Mesothelial cell of epicardium (in vitro differentiated cells): Measurements from ENCODE around the gene DNAI2. TPM values are rescaled to one million over a fixed set of nuclear protein-coding genes. Genes with fewer than 3 reads are reported as not detected.

Experiments
- DNase-seq, 2 experiments: peaks; one replicate each; pipeline ENCODE4 v3.0.0; 2021; ENCODE audit warnings: low spot score in 2 of 2; ENCODE audit not compliant: unreplicated experiment in 2 of 2
- H3K27ac Mint-ChIP-seq: 2 replicates; pipeline ENCODE4 v1.8.0; 2021; ENCODE audit warnings: mixed read lengths
- H3K27me3 Mint-ChIP-seq: 2 replicates; pipeline ENCODE4 v1.8.0; 2021; ENCODE audit warnings: low read depth, mixed read lengths
- H3K36me3 Mint-ChIP-seq: 2 replicates; pipeline ENCODE4 v1.8.0; 2021; ENCODE audit warnings: mixed read lengths
- H3K4me1 Mint-ChIP-seq: 2 replicates; pipeline ENCODE4 v1.8.0; 2021; ENCODE audit warnings: mixed read lengths
- H3K4me3 Mint-ChIP-seq: 2 replicates; pipeline ENCODE4 v1.8.0; 2021; ENCODE audit warnings: mild to moderate bottlenecking, moderate library complexity, mixed read lengths
- H3K9me3 Mint-ChIP-seq: 2 replicates; pipeline ENCODE4 v1.8.0; 2021; ENCODE audit warnings: mixed read lengths
- total RNA-seq: library from RNA; stranded (reverse); gene quantifications from 3 replicates; pipeline ENCODE4 v1.2.1, GENCODE V29; 2021
- TF ChIP-seq, protein P1 (sequence below): fragments of 200-600 bp; sonication (generic); IDR thresholded peaks from one replicate; pipeline ENCODE4 v1.5.0; 2021; ENCODE audit warnings: antibody characterized with exemption; ENCODE audit not compliant: unreplicated experiment

Gene DNAI2
- total RNA-seq, 1 donor from 2014 or later: not detected

DNA sequence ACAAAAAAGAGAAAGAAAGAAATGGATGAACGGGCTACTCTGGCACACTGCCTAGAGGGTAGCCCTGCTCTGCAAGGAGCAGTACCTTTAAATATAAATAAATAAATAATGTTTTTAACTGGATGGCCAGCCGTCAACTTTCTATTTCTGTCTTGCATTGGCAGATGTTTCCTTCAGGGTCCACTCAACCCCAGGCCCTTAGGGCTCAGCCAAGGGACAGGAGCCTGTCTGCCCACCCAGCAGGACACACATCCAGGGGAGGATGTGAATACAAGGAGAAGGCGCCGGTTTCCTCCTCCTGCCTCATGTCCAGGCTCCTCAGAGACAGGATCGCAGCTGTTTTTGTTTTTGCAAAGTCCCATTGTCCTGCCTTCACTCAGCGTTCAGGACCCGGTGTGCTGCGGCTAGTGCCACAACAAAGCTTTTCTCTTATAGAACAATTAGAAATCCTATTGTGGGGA lies 38.1 kb upstream of the DNAI2 start:
- H3K27ac Mint-ChIP-seq: no peak overlapping the region
- no peaks in the 10 kb centered on the region for H3K9me3 Mint-ChIP-seq
- no peaks in the 10 kb centered on the region for H3K36me3 Mint-ChIP-seq
- H3K27me3 Mint-ChIP-seq: peaks cover 3% of the 10 kb centered on the region
- peaks cover 8% of the 10 kb centered on the region for H3K4me1 Mint-ChIP-seq
- no peak for DNase-seq
- H3K4me3 Mint-ChIP-seq: no peak overlapping the region
- TF ChIP-seq, protein P1, sequence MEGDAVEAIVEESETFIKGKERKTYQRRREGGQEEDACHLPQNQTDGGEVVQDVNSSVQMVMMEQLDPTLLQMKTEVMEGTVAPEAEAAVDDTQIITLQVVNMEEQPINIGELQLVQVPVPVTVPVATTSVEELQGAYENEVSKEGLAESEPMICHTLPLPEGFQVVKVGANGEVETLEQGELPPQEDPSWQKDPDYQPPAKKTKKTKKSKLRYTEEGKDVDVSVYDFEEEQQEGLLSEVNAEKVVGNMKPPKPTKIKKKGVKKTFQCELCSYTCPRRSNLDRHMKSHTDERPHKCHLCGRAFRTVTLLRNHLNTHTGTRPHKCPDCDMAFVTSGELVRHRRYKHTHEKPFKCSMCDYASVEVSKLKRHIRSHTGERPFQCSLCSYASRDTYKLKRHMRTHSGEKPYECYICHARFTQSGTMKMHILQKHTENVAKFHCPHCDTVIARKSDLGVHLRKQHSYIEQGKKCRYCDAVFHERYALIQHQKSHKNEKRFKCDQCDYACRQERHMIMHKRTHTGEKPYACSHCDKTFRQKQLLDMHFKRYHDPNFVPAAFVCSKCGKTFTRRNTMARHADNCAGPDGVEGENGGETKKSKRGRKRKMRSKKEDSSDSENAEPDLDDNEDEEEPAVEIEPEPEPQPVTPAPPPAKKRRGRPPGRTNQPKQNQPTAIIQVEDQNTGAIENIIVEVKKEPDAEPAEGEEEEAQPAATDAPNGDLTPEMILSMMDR: no peak

DNA sequence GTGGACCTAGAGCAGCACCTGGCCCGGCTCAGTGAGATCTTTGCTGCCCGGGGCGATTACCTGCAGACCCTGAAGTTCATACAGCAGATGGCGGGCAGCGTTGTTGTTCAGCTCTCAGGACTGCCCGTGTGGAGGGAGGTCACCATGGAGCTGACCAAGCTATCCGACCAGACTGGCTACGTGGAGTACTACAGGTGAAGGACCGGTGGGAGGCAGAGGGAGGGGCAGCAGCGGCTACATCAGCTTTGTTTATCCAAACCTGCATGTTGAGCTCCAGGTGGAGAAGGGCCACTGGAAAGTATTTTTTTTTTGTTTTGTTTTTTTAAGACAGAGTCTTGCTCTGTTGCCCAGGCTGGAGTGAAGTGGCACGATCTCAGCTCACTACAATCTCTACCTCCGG lies 36.7 kb upstream of the DNAI2 start:
- Mint-ChIP-seq H3K4me1 (peaks cover 8% of the 10 kb centered on the region), H3K9me3 (no peaks in the 10 kb centered on the region), H3K4me3 (no peak overlapping the region), H3K36me3 (no peaks in the 10 kb centered on the region), H3K27me3 (peaks cover 3% of the 10 kb centered on the region), H3K27ac (no peak overlapping the region)
- TF ChIP-seq, protein P1: no peak
- DNase-seq: no peak

DNA sequence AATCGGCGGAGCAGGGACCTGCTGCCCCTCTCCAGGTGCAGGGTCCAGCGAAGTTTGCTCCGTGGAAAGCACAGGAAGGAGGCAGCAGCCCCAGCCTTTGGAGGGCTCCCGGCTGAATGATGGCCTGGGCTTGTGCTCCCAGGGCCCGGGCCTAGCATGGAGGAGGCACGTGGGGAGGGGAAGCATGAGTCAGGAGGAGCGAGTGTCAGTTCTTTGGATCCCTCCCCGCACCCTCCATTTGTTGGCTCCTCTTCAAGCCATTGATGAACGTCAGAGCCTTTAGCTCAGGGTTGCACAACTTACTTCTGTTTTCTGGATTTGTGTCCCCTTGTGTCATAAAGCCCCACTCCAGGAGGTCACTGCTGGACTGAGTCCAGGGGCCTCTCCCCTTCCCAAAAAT lies 34.9 kb upstream of the DNAI2 start:
- H3K27me3 Mint-ChIP-seq: peaks cover 2% of the 10 kb centered on the region
- no peak overlapping the region for H3K4me3 Mint-ChIP-seq
- H3K36me3 Mint-ChIP-seq: no peaks in the 10 kb centered on the region
- no peak for DNase-seq
- no peaks in the 10 kb centered on the region for H3K9me3 Mint-ChIP-seq
- H3K4me1 Mint-ChIP-seq: peaks cover 6% of the 10 kb centered on the region
- TF ChIP-seq, protein P1: no peak
- H3K27ac Mint-ChIP-seq: no peak overlapping the region

DNA sequence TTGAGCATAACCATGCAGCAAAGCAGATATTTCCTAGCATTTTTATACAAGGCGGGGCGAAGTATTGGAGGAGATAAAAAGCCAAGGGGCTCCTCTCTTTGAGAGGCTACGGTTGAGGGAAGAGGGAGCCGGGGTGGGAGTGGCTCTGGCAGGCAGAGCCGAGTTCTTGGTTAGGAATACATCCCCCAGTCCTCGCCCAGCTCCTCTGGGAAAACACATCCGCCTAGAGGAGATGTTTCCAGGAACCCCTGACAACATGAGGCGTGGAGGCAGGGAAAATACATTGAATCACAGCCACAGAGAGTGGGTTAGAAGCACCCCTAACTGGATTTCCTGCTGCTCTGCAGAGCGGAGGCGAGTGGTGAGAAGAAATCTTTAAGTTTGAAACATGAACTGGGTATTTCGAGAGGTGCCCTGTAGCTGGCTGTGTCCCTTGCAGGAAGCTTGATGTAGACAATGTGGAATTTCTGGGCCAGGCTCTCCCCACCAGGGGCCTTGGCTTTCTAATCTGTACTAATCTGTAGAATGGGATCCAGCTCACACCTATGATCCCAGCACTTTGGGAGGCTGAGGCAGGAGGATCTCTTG lies 33.3 kb upstream of the DNAI2 start:
- no peaks in the 10 kb centered on the region for H3K36me3 Mint-ChIP-seq
- H3K27me3 Mint-ChIP-seq: peaks cover 7% of the 10 kb centered on the region
- H3K4me3 Mint-ChIP-seq: no peak overlapping the region
- H3K27ac Mint-ChIP-seq: peak overlapping the region; percentile 87
- no peak for DNase-seq
- H3K9me3 Mint-ChIP-seq: no peaks in the 10 kb centered on the region
- peaks cover 8% of the 10 kb centered on the region for H3K4me1 Mint-ChIP-seq
- TF ChIP-seq, protein P1: no peak

DNA sequence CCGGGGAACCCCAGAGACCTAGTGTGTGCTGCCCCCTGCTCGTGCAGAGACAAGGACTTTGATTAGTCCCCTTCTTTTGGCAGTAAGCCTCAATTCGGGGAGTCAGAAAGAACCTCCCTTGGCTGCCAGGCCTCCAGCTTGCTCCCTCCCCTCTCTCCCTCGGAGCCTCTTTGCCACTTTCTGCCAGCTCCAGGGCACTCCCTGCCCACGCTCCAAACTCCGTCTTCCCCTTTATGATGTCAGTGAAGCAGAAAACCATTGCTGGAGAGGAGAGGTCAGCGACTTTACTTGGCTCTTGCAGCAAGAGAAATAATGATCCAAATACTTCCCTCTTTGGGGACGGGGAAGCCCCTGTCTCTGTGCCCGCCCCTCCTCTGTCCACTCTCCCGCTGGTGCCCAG lies 32.6 kb upstream of the DNAI2 start:
- H3K4me1 Mint-ChIP-seq: peaks cover 9% of the 10 kb centered on the region
- H3K27ac Mint-ChIP-seq: no peak overlapping the region
- H3K36me3 Mint-ChIP-seq: peaks cover 2% of the 10 kb centered on the region
- no peak for DNase-seq
- TF ChIP-seq, protein P1: no peak
- peaks cover under 1% of the 10 kb centered on the region for H3K9me3 Mint-ChIP-seq
- peaks cover 11% of the 10 kb centered on the region for H3K27me3 Mint-ChIP-seq
- no peak overlapping the region for H3K4me3 Mint-ChIP-seq

DNA sequence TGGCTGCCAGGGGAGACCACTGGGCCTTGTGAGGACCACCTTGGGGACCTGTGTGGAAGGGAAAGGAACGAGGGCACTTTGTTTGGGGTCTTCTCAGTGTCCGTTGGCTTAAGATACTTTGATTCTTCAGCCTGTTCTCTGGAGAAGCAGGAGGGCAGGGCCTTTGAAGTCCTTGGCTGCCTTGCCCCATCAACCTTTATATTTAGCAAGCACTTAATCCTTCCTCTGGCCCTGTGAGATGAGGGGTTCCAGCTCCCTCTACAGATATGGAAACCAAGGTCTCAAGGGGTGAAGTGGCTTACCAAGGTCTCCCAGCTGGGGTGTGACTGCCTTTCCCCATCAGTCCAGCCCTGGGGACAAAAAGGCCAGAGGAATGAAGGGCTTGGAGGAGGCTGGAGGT lies 32.2 kb upstream of the DNAI2 start:
- Mint-ChIP-seq H3K4me3 (no peak overlapping the region), H3K27ac (no peak overlapping the region), H3K27me3 (peaks cover 15% of the 10 kb centered on the region), H3K36me3 (peaks cover 4% of the 10 kb centered on the region), H3K9me3 (peaks cover 3% of the 10 kb centered on the region), H3K4me1 (peaks cover 9% of the 10 kb centered on the region)
- TF ChIP-seq, protein P1: no peak
- no peak for DNase-seq
